Activated CD4-positive, alpha-beta T cell treated with anti-CD3 and anti-CD28 coated beads for 1 hour (primary cell): ENCODE results near the gene INCA1.
"Not testable (repeated sequence)": the region's sequence is repeated elsewhere in the genome, so short reads cannot be mapped to it uniquely, and the experiment has no call there.

Experiments
- DNase-seq: peaks from one replicate; pipeline ENCODE4 v3.0.0-alpha.2; 2020

The INCA1 gene, protein sequence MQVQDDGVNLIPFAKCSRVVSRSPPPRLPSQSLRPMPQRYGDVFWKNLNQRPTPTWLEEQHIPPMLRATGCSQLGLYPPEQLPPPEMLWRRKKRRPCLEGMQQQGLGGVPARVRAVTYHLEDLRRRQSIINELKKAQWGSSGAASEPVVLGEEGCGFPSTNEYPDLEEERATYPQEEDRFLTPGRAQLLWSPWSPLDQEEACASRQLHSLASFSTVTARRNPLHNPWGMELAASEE

DNA sequence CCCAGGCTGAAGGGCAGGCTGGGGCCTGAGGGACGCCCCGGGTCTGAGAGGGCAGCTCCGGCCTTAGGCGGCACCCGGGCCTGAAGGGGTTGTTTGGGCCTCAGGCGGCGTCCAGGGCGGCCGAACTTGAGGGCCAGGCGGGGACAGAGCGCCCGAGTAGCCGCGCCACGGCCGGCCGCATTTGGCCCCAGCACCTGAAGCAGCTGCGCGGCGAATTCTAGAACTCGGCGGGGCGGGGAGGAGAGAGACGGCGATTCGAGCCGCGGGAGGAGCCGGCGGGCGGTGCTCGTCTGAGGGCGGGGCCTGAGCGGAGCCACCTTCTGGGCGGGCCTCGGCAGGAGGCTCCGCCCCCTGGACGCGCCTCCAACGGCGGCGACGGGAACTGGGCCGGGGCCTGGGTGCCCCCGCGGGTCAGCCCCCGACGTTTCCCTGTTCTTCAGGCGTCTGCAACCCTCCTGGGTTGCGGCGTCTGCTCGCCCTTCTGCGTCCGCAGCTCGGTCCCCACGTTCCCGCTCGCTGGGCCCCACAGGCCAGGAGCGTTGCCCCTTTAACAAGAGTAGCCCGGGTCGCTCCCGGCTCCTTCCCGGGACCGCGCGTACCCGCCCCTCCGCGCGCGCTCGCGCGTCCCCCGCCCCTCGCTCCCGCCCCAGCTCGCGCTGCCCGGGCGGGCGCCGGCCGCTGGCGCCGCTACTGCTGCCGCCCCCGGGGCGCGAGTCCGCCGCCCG lies at the start of gene INCA1, which contains the start of gene KIF1C:
TSS of gene INCA1 (minus strand) at position 221 of the 725 bp plus-strand sequence. CDS start 3,085 bp downstream, outside the sequence.
TSS of gene KIF1C (plus strand) at position 649 of the 725 bp plus-strand sequence. CDS start 2,297 bp downstream, outside the sequence.
- DNase-seq, result peak; percentile 85

DNA sequence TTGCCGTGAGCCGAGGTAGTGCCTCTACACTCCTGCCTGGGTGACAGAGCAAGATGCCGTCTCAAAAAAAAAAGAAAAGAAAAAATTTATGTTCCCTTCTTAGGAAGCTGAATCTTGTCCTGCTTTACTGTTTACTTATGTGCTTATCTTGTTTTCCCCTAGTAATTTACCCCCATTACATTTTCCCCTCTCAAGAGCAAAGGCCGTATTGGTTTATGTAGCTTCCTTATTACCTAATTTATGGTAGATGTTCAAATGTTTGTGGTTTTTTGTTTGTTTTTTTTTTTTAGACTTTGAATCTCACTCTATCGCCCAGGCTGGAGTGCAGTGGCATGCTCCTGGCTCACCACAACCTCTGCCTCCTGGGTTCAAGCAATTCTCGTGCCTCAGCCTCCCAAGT lies 48.2 kb upstream of the INCA1 start:
- DNase-seq, result no peak

DNA sequence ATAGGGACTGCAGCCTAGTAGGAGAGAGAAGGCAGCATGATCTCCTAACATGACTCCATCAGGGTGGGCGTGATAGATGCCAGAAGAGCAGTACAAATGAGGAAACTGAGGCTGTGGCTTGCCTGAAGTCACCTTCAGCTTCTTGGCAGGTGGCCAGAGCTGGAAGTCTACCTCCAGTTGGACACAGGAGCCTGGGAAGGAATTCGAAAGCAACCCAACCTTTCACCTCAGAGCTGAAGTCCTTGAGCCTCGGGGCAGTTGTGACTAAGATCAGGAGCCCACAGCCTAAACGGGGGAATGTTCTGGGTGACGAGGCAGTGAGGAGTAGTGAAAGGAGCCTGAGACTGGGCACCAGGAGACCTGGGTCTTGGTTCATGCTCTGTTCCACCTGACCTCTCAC lies 47.3 kb upstream of the INCA1 start:
- DNase-seq, result no peak

DNA sequence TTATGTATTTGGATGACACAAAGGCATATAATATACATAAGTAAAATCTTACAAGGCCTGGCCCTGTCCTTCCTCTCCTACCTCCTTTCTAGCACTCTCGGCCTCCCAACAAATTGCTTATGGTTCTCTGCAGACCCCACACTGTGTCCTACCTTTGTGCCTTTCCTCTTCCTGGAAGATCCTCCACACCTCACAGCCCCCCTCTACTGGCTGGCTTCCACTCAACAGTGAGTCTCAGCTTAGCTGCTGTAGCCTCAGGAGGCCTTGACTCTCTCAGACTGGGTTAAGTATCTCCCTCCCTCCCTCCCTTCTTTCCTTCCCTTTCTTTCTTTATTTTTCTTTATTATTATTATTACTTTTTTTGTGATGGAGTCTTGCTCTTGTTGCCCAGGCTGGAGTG lies 46.2 kb upstream of the INCA1 start:
- DNase-seq, result no peak

DNA sequence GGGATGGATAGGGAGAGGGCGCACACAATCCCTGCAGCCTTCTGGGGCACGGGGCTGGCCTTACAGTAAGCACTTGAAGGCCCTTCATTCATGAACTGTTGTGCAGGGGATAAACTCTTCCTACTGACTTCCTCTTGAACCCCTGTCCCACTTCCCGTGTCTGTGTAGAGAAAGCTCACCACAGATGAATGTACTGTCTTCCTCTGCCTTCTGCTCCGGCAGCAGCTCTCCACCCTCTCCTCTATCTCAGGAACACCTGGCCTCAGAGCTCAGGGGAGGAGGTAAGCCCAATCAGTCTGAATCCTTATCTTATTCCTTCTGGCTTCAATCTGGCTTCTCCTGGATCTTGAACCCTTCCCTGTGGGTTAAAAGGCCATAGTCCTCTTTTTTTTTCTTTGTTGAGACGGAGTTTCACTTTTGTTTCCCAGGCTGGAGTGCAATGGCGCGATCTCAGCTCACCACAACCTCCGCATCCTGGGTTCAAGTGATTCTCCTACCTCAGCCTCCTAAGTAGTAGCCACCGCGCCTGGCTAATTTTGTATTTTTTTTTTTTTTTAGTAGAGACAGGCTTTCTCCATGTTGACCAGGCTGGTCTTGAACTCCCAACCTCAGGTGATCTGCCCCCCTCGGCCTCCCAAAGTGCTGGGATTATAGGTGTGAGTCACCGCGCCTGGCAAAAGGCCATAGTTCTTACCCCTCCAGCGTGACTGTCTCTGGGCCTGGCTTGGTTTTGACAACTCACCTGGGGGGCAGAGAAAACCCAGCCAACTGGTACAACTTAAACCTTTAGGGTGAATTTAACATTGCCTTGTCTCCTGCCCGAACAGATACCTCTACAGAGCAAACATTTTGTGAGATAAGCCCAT lies 45.1 kb upstream of the INCA1 start:
- DNase-seq, result peak; percentile 21

DNA sequence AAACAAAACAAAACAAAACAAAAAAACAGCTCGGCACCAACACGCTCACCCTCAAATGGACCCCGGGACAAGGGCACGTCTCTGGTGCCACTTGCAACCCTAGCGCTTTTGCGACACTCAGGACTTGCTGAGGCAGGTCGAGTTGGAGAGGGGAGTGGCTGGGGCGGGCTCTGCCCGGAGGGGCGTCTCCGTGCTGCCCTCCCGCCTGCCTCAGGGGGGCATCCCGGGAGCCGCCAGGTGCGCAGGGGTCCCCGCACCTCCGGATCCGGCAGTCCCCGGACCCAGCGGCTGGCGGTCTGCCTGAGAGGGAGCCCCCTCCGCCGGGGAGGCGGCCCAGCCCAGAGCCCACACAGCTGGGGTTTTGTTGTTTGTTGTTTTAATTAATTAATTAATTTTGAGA lies 38.0 kb upstream of the INCA1 start, which contains the start of gene SLC52A1:
TSS of gene SLC52A1 (minus strand) at position 112 of the 400 bp plus-strand sequence. CDS start 820 bp downstream, outside the sequence.
- no peak for DNase-seq

DNA sequence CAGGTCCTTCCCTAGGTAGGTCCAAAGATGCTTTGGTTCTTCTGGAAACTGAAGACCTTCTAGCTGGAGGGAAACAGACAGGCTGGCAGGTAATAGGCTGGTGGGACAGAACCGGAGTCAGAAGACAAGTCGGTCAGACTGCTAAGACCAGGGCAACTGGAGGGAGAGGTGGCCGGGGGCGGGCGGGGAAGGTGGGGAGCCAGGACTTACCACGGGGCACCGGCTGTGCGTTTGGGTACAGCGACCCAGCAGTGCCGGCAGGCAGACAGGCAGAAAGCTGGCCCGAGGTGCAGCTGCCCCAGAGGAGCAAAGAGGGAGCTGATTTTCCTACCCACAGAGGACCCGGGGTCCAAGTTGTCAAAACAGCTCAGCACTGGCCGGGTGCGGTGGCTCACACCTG lies 37.3 kb upstream of the INCA1 start:
- DNase-seq, result no peak

DNA sequence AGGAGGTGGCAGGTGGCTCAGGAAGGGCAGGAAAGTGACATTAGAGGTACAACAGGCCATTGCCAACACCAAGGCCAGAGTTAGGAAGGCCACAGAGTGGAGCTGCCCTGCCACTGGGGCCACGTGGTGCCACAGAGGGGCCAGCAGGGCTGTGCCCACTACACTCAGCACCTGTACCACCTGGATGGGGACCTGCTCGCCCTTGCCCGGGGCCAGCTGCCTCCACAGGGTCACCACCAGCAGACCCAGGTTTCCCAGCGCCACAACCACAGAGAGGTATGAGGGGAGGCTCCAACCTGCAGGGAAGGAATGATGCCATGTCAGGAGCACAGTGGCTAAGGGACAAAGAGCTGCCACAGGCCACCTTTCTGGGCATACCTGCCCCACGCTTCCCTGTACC lies 36.7 kb upstream of the INCA1 start:
- DNase-seq, result no peak

DNA sequence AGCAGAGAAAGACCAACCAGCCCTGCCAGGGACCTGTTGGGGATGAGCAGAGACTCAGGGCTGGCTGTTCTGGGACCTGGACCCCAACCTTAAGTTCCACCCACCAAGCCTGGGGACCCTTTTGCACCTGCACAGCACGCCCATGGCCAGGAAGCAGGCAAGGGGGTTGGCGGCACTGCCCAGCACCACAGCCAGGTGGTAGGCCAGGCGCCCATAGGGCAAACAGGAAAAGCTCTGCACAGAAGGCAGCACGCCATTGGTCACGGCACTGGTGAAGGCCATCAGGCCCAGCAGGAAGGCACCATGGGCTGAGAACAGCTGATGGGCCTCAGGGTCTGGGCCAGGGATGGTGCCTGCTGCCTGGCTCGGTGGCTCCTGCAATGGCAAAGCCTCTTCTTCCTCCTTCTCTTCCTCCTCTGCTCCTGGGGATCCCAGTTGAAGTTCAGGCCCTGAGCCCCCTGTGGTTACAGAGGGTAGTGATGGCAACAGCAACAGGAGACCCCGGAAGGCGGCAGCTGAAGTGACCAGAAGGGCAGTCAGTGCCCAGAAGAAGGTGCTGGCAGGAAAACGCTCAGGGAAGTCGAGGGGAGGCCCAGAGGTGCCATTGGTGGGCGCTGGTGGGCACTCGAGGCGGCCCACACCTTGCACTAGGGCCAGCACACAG lies 36.2 kb upstream of the INCA1 start:
- no peak for DNase-seq

DNA sequence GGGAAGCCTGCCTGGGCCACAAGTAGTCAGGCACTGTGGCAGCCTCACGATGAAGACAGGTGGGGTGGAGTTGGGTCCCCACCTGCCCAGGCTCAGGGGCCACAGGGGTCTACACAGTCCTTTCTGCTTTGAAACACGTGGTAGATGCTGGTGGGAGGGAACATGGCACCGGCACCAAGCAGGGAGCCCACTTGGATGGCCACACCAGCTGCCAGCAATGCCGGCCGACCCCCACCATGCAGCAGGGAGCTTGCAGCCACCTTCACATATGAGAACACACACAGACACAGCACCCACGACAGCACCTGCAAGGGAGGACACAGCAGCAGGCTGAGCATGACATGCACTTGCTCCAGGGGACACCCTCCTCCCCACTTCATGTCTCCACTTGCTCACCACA lies 35.5 kb upstream of the INCA1 start:
- no peak for DNase-seq

DNA sequence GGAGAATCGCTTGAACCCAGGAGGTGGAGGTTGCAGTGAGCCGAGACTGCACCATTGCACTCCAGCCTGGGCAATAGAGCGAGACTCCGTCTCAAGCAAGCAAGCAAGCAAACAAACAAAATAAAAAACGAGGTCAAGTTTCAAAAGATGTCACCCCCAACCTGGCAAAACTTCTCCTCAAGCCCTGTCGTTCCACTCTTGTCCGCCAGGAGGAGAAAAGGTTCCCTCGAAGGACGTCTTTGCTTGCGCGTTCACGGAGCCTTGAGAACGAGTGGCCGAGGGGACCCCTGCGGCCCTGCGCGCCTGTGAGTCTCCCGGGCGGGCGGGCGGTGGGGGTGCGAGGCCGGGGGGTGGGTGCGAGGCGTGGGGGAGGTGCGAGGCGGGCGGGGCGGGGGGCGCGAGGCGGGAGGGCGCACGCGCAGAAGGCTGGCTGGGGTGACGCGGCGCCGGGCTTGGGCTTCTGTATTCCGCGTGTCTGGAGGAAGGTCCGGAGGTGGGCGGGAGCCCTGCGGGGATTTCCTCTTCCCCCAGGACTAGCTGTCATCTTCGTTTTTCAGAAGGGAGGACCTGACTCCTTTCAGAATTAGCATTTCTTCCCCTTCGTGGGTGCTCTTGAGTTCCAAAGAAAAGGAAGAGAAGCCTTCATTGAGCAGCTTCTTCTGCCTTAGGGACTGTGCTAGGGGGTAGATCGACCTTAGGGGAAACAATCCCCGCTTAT lies 34.2 kb upstream of the INCA1 start:
- DNase-seq, result peak; percentile 68

DNA sequence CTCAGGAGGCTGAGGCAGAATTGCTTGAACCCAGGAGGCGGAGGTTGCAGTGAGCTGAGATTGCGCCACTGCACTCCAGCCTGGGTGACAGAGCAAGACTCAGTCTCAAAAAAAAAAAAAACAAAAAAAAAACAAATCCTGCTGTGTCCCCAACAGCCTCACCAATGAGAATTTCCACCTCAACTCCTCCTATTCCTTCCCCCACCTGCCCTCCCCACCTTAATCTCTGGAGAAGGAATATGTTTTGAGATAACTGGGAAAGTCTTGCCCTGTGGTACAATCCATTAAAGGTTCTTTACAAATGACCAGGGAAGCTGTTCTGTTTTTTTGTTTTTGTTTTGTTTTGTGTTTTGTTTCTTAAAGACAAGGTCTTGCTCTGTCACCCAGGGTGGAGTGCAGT lies 32.8 kb upstream of the INCA1 start:
- DNase-seq, result not testable (repeated sequence)

DNA sequence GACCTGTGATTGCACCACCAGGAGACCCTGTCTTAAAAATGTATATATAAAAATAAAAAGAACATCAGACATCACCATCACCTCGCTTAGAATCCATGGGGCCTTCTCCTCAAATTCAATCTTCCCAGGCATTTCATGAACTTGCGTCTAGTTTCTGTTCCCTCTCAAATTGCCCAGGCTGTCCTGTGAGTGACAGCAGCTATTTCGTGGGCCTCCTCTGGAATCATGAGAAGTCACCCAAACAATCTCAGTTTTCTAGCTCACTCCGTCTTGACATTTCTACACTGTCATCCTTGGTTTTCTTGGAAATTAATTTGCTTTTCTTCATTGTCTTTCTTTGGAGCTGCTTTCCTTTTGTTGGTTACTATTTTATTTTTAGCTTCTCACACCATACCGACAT lies 30.6 kb upstream of the INCA1 start:
- DNase-seq, result no peak

DNA sequence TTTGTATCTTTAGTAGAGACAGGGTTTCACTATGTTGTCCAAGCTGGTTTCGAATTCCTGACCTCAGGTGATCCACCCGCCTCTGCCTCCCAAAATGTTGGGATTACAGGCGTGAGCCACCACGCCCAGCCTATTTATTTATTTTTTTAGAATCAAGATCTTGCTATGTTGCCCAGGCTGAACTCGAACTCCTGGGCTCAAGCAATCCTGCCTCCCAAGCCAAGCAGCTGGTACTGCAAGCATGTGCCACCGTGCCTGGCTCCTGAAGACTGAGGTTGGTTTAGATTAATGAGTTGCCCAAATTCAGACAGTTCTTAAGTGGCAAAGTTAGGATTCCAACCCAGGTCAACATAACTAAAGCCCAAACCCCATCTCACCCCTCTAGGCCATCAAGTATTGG lies 30.0 kb upstream of the INCA1 start:
- no peak for DNase-seq

DNA sequence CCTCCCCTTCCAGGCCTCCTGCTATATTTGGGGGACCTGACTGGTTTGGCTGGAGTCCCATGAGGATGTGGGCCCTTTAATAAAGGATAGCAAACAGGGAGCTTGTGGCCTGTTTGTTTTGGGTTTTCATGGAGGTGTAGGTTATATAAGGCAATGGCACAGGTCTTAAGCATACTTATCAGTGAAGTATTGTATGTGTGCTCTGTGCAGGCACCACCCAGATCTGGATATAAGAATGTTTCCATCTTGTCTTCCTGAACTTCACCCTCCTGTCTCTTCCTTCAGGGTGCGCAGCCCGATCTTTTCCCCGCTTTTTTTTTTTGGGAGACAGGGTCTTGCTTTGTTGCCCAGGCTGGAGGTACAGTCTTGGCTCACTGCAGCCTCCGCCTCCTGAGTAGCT lies 27.3 kb upstream of the INCA1 start:
- no peak for DNase-seq

DNA sequence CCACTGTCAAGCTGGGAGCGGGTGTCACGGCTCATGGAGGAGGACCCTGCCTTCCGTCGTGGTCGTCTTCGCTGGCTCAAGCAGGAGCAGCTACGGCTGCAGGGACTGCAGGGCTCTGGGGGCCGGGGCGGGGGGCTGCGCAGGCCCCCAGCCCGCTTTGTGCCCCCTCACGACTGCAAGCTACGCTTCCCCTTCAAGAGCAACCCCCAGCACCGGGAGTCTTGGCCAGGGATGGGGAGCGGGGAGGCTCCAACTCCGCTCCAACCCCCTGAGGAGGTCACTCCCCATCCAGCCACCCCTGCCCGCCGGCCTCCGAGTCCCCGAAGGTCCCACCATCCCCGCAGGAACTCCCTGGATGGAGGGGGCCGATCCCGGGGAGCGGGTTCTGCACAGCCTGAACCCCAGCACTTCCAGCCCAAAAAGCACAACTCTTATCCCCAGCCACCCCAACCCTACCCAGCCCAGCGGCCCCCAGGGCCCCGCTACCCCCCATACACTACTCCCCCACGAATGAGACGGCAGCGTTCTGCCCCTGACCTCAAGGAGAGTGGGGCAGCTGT lies 26.3 kb upstream of the INCA1 start:
- DNase-seq, result no peak

DNA sequence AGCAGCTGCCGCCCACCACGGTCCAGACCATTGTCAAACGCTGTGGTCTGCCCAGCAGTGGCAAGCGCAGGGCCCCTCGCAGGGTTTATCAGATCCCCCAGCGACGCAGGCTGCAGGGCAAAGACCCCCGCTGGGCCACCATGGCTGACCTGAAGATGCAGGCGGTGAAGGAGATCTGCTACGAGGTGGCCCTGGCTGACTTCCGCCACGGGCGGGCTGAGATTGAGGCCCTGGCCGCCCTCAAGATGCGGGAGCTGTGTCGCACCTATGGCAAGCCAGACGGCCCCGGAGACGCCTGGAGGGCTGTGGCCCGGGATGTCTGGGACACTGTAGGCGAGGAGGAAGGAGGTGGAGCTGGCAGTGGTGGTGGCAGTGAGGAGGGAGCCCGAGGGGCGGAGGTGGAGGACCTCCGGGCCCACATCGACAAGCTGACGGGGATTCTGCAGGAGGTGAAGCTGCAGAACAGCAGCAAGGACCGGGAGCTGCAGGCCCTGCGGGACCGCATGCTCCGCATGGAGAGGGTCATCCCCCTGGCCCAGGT lies 24.9 kb upstream of the INCA1 start:
- DNase-seq, result no peak

DNA sequence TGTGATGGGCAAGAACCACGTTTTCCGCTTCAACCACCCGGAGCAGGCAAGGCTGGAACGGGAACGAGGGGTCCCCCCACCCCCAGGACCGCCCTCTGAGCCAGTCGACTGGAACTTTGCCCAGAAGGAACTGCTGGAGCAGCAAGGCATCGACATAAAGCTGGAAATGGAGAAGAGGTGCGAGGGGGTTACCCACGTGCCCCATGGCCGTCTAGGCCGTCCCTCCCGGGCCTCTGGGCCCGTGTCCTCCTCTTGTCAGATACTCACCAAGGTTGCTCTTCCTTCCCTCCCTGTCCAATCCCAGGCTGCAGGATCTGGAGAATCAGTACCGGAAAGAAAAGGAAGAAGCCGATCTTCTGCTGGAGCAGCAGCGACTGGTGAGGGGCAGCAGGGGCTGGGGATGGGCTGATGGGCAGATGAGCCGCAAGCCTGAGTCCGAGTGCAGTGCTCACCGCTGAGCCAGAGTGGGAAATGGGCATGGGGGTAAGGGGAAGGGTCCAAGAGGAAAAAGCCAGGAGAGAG lies 23.2 kb upstream of the INCA1 start:
- DNase-seq, result no peak

DNA sequence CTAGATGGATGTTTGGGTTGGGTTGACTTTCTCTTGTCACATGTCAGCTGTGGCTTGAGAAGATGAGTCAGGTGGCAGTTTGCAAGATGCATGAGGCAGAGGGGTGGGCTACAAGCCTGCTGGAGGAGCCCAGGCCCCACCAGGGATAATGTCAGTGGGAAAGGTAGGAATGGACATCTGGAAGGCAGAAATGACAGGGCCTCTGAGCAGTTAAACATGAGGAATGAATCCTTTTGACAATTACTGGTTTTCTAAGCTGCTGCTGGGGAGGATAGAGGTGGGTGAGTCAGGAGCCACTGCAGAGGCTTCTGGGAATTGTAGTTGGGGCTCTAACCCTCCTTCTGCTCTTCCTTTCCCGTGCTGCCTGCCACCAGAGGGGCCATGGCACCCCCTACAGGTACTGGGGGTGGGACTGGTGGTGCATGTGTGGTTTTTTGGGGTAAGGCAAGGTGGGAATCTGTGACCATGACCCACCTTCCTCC lies 22.2 kb upstream of the INCA1 start:
- peak; percentile 41 for DNase-seq

DNA sequence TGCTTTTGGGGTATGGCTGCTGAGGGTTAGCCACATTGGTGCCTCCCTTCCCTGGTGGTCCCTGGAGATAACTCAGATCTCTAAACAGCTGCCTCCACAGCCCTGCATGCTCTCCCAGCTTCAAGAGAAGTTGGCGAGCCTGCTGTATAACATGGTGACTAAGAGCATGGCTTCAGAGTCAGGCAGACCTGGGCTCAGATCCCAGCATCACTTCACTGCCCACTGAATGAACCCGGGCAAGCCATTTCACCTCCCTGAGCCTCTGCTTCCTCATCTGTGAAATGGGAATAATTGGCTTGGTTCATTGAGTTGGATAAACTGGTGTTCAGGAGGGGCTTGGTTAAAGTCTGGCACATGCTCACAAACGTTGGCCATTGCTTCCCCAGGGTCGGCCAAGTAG lies 17.0 kb upstream of the INCA1 start:
- no peak for DNase-seq

DNA sequence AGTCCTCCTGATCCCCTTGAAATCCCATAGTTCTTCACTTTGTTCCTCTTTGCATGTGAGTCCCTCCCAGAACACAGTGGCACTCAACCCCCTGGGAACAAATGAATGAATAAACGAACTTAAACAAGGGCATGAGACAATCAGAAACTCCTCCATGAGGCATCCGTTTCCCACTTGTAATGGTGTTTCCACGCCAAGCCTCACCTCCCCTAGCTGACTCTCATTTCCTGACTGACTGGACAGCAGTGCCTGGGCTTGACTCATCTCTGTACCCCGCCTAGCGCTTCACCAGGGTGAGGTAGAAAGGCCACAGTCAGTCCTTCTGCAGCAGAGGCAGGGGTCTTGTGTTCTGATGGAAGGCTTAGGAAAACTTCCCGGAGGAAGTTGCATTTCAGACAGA lies 14.6 kb upstream of the INCA1 start:
- DNase-seq, result no peak
